ENCODE results near the gene TMCC3.

DNA sequence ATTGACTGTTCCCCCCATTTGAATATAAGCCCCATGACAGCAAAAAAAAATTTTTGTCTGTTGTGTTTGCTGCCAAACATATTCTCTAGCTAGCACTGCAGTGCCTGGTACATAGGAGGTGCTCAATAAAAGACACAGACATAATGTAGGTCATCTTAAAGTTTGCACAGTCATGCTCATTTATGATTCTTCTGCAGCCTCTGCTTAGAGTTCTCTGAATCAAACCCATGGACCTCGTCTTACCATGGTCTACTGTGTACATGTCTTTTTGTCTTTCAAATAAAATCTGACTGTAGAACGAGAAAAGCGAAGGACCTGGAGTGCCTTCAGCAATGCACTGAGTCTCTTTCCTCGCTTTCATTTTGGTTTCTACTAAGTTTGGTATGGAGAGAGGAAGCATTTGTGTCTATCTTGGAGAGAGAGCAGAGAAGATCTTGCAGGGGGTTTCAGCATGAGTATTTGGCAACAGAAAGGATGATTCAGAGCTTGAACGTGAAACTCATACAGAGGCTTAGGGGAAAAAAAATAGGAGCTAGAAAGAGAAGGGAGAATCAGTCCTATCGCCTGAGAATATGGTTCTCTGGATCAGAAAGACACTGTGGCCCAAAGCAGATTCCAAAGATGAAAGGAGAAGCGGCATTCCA lies 38.8 kb upstream of the TMCC3 start:
- TF ChIP-seq CTCF (tag by site-specific recombination; IDR thresholded peaks at IDR 0.05) = no peak
- TF ChIP-seq ZBTB17 (tag by site-specific recombination; IDR thresholded peaks at IDR 0.05) = no peak
- no peak for TF ChIP-seq REPIN1 (tag by site-specific recombination; IDR thresholded peaks at IDR 0.05; ENCODE audit: low read depth)
- no peak for TF ChIP-seq ZBTB21 (tag by site-specific recombination; IDR thresholded peaks at IDR 0.05)
- TF ChIP-seq, protein P1, sequence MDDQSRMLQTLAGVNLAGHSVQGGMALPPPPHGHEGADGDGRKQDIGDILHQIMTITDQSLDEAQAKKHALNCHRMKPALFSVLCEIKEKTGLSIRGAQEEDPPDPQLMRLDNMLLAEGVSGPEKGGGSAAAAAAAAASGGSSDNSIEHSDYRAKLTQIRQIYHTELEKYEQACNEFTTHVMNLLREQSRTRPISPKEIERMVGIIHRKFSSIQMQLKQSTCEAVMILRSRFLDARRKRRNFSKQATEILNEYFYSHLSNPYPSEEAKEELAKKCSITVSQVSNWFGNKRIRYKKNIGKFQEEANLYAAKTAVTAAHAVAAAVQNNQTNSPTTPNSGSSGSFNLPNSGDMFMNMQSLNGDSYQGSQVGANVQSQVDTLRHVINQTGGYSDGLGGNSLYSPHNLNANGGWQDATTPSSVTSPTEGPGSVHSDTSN (CRISPR knock-in tag; IDR thresholded peaks at IDR 0.05) = no peak
- no peak for TF ChIP-seq ZNF18 (tag by site-specific recombination; IDR thresholded peaks at IDR 0.05)
- no peak for TF ChIP-seq PRDM4 (tag by site-specific recombination; IDR thresholded peaks at IDR 0.05)
- no peak for TF ChIP-seq ZNF707 (tag by site-specific recombination; IDR thresholded peaks at IDR 0.05)
- no peak for TF ChIP-seq KLF8 (tag by site-specific recombination; IDR thresholded peaks at IDR 0.05)
- no peak for TF ChIP-seq ZNF37A (tag by site-specific recombination; IDR thresholded peaks at IDR 0.05)
